DMS114 treated with DMSO at 0.1 percent for 48 hours (cell line): ENCODE data around the gene COL5A1.

Experiments used
- DNase-seq: peaks from one replicate; lab custom pipeline; 2025; ENCODE audit not compliant: unreplicated experiment; lab: John Stamatoyannopoulos, UW

The COL5A1 gene

DNA sequence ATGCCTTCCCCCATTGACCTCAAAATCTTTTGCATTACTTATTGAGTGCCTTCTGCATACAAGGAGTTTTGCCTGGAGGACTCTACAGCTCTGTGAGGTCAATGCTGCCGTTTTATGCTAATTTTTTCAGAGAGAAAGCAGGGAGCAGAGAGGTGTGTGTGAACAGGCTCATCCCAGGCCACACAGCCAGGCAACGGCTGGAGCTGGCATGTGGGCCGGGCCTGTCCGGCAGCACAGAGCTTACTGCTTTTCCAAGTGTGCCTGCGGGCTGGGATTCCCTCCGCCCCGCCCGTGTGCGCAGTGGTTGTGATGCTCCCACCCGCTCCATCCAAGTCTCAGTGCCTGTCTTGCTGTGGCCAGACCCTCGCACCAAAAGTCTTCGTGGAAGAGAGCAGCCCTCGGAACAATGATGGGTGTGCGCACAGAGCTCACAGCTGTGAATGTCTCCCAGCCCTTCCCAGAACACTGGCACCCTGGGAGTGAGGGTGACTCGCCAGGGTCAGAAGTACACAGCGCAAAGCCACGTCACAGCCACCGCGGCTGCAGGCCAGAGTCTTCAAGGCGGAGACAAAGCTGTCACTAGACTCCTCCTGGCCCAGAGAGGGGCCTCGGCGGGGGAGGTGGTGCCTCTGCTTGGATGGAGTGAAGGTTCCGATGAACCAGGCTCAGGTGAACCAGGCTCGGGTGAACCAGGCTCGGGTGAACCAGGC, 82.8 kb downstream of the COL5A1 start:
- no peak for DNase-seq

DNA sequence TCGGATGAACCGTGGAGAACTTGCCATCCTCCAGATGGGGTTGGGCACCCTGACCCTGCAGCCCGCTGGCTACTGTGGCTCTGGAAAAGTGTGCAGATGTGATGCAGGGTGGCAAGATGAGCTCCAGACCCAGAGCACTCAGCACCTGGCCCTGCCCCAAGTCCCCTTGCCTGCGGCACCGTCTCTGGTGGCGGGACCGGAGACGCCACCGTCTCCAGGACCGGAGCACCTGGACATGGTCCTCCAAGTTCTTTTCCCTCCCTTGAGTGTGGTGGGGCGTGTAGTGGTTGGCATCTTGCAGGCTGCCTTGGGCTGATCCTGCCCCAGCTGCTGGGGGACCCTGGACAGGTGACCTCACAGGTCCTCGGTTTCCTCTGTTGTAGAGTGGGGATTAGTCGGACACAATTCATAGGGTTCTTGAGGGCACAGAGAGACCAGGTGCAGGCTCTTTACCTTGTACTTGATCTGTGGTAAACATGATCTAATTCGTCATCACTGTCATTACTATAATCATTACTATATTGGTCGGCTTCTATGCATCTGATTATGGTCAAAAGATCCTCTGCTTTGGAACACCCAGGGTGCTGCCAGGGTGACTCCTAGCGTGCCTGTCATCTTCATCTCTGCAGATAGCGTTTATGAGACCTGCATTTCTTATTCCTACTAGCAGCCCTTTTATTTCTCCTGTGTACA, 83.5 kb downstream of the COL5A1 start:
- no peak for DNase-seq

DNA sequence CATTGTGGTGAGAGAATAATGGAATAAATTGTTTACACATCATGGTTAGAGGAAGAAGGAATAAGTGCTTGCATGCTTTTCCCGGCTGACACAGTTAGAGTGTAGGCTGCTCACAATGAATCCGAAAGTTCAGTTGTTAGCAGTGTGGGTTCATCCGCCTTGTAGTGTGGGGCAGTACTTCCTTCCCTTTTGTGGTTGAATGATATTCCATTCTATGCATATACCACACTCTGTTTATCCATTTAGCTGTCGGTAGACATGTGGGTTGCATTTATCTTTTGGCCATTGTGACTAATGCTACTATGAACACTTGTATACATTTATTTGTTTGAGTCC, 84.0 kb downstream of the COL5A1 start:
- DNase-seq, result no peak

DNA sequence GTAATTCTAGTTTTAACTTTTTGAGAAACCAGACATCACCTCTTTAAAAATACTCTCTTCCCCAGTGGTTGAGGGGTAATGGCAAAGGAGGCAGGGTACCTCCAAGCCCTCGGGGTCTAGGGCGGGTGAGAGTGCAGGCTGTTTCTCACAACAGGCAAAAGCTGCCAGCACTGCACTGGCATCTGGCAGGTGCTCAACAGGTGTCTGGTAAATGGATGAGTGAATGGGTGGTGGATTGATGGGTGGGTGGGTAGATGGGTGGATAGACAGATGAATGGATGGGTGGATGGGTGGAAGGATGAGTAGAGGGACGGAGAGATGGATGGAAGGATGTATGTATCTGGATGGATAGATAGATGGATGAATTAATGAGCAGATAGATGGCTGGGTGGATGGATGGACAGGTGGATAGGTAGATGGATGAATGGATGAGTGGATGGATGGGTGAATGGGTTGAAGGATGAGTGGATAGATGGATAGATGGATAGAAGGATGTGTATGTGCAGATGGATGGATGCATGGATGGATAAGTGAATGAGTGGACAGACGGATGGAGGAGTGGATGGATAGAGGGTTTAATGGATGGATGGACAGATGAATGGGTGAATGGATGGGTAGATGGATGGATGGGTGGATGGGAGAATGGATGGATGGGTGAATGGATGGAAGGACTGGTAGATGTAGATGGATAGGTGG, 84.6 kb downstream of the COL5A1 start:
- no peak for DNase-seq

DNA sequence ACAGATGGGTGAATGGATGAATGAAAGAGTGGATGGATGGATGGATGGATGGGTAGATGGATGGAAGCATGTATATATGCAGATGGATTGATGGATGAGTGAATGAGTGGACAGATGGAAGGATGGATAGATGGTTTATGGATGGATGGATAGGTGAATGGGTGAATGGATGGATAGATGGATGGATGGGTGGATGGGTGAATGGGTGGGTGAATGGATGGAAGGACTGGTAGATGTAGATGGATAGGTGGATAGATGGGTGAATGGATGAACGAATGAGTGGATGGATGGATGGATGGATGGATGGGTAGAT, 85.1 kb downstream of the COL5A1 start:
- no peak for DNase-seq

DNA sequence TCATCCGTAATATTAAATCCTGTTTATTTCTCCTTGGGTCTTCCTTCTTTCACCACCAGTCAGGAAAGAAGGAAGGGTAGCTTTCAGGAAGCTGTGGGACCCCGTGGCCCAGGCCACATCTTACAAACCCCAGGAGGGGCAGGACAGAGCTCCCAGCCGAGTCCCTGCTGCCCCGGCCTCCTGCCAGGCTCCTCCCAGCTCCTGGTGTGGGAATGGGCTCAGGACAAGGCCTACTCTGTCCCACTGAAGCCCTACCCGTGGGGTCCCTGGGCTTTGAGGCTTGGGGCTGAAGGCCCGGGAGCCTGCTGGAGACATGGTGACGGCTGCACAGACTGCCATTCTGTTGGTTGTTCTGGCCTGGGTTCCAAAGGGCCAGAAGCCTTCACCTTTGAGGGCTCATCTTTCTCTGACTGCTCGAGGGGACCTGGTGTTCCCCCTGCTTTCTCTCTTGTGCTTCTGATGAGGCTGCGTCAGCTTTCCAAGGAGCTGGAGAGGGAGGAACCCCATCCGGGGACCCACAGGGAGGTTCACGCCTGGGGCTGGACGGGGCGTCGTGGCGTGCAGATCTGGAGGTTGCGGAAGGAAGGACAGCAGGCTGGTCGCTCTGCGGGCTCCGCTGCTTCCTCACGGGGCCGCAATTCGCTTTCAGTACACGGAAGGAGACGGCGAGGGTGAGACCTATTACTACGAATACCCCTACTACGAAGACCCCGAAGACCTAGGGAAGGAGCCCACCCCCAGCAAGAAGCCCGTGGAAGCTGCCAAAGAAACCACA, 86.6 kb downstream of the COL5A1 start:
- DNase-seq, result no peak

DNA sequence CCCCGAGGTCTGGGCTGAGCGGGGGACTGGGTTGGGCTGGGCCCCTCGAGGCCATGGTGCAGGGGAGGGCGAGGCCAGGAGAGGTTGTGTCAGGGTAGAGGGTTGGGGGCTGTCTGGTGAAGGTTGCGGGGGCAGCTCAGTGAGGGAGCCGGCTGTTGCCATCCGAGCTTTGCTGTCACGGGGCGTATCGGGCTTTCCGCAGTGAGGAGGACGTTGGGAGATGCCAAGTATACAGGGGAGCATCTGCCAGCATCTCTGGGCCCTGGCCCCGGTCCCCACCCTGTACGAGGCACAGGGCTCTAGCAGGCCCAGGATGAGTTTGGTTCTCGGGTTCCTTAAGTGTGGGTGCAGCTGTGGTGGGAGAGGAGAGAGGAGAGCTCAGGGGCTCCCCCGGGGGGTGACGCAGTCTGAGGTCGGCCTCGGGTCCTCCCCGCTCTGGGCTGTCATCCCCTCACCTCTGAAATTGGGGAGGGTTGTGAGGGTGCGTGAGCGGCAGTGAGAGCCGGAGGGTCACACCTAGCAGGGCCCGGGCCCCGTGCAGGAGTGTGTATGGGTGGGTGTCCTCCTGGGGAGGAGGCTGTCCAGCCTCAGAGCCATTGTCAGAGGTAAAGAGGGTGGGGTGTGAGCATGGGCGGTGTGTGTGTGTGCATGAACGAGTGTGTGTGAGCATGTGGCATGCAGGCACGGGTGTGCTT, 87.3 kb downstream of the COL5A1 start:
- DNase-seq, result no peak

DNA sequence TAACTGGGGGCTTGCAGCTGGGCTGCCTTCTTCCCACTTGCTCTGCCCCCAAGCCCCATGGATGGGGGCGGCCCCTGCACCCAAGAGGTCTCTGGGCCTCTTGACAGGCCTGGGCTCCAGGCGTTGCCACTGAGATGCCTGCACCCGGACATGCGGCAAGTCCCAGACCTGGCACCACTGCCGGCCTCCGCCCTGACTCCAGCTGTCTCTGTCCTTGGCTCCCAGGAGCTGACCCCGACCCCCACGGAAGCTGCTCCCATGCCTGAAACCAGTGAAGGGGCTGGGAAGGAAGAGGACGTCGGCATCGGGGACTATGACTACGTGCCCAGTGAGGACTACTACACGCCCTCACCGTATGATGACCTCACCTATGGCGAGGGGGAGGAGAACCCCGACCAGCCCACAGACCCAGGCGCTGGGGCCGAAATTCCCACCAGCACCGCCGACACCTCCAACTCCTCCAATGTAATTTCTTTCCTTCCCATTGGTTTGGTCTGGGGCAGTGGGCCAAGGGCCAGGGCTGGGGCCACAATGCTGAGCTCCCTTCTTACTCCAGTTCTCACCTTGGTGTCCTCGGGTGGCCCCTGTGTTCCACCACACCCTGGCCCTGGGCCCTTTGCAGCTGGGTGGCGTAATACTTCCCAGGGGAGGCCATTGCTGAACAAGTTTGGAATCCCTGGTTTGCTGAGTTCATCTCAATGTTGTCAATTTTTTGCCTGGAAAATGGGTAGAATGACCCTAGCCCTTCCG, 88.6 kb downstream of the COL5A1 start:
- no peak for DNase-seq

DNA sequence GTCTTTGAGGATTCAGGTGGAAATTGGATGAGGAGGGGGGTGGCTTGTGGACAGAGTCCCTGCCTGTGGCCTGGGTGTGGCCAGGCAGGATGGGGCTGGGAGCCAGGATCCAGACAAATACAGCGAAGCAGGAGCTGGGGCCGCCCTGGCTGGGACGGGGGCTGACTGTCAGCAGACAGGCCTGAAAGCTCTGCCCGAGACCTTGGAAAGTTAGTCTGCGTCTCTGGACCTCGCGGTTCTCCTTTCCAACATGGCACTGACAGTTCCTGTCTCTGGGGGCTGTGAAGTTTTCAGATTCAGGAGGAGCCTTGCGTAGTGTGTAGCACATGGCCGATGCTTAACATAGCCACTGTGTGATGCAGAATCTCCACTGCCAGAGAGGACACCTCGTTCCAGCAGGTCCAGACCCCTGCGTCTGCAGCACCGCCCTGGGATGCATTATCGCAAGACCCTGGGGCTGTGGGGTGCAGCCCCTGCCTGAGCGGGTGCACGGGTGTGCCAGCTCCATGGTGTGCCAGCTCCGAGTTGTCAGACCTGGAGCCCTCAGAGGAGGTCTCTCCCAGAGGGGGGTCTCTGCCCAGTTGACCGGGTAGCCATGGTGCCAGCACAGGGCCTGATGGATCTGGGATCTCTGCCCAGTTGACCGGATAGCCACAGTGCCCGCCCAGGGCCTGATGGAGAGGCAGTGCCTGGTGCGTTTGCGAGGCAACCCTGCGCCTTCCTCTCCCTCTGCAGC, 89.3 kb downstream of the COL5A1 start:
- DNase-seq, result no peak

DNA sequence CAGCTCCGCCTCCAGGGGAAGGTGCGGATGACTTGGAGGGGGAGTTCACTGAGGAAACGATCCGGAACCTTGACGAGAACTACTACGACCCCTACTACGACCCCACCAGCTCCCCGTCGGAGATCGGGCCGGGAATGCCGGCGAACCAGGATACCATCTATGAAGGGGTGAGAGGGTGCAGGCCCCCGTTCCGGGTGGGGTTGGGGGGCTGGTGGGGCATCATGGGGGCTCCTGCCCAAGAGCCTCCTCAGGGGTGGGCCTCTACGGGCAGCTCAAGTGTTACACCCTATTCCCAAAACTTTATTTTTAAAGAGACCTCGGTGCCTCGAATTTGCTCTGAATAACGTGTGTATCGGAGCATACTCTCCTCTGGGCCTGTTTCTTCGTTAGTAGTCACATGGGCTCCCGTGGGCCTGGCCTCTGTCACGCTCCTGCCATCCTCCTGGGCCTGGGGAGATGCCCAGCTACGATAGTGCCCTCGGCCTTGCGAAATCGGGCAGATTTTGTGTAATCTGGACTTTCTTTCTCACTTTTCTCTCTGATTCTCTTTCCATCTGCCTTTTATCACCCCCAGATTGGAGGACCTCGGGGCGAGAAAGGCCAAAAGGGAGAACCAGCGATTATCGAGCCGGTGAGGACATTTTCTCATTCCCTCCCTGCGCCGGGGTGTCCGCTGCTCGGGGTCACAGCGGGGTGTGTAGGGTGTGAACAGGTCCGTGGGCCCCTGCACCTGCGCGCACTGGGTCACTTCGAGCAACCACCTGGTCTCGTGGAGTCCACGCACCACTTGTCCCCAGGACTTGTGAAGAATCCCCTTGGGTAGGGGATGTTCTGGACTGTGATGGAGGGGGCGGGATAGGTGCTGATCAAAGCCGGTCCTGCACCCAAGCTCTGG, 90.1 kb downstream of the COL5A1 start:
- no peak for DNase-seq

DNA sequence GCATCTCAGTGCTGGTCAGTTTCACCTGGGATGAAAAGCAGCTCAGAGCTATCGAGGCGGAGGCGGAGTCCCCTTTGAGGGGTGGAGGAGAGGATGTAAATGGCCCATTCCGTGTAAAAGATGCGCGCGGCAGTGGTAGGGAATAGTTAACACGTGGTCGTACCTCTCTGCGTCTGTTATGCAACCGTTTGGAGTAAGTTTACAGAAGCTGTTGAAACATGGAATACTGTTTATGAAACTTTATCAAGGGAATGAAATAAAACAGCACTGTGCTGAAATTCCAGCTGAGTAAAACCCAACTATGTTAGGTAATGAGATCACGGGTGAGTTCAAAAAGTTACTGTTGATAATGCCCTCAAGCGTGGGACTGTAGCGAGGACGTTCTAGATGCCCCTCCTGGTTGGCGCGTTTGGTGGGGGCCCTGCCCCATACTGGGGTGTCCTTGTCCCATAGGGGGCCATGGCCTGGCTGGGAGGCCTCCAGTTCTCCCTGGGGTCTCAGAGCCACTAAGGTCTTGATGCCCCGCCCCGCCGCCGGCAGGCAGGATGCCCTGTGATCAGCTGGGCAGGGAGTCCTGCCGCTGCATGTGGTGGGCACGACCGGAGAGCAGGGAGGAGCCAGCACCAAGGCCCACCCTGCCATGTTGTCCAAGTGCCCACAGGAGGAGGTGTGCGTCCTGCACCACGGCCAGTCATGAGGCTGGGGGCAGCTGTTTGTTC, 90.9 kb downstream of the COL5A1 start:
- DNase-seq, result no peak

DNA sequence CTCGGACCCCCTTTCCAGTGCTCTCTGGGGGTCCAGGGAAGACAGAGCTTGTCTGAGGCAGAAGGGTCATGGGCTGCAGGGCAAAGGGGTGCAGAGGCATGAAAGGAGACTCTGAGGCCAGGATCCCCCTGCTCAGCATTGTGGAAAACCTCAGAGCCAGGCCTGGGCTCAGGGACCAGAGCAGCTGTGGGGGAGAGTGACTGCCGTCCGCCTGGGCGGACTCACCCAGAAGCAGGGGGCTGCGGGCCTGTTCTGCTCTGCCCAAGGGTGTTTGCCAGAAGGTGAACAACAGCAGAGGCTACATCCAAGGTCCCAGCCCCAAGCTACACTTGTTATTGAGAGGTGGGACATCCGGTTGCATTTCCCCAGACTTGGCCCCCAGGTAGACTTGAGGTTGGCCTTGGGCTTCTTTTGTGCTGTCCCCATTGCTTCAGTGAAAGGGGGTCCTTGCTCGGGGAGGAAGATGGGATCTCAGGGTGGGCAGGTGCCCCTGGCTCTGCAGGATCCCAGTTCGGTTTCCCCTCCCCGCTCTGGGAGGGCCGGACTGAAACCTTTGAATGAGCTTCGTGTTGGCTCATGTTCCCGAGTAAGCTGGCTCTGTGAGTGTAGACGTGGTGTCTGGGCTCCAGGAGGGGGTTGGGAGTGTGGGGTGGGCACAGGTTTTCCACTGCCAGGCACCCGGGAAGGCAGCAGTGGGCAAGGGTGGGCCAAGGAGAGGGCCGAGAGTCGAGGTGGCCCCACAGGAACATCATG, 92.1 kb downstream of the COL5A1 start:
- DNase-seq, result no peak

DNA sequence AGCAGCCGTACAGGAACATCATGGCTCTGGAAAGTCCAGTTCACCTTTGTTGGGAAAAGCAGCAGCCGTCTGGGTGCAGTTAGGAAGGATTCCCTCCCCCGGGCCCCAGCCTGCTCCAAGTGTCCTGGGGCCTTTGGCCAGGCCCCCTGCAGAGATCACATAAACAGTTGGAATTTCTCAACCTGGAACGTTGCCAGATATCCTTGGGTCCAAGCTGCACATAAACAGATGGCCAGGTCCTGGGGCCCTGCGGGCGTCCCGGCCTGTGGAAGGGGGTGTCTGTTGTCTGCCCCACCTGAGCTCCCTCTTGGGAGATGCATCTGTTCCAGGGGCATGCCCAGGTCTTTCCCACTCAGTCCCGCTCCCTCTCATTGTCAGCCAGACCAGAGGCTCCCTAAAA, 92.7 kb downstream of the COL5A1 start:
- DNase-seq, result no peak

DNA sequence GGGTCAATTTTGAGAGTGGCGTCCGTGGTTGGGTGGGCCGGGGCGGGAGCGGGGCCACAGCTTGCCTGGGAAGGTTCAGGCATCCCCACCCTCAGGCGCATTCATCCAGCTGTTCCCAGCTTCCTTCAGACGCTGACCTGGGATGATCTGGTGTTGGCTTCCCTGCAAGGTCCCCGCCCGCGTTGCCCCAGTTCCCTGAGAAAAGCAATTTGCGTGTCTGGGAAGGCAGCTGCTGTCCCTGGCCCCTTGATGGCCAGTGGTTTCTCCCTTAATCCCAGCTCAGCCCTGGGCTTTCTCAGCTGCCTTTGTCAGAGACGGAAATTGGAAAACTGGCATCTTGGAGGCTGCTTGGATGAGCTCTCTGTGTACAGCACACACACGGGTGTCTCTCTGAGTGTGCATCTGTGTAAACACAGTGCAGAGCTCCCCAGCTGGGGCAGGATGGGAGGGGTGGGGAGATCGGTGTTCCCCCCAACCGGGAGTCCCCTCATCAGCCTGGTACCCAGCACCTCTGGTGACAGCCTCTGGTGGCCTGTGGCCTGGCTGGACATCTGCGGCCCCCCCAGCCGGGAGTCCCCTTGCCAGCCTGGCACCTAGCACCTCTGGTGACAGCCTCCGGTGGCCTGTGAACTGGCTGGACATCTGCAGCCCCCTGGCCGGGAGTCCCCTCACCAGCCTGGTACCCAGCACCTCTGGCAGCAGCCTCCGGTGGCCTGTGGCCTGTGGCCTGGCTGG, 94.0 kb downstream of the COL5A1 start:
- DNase-seq, result no peak

DNA sequence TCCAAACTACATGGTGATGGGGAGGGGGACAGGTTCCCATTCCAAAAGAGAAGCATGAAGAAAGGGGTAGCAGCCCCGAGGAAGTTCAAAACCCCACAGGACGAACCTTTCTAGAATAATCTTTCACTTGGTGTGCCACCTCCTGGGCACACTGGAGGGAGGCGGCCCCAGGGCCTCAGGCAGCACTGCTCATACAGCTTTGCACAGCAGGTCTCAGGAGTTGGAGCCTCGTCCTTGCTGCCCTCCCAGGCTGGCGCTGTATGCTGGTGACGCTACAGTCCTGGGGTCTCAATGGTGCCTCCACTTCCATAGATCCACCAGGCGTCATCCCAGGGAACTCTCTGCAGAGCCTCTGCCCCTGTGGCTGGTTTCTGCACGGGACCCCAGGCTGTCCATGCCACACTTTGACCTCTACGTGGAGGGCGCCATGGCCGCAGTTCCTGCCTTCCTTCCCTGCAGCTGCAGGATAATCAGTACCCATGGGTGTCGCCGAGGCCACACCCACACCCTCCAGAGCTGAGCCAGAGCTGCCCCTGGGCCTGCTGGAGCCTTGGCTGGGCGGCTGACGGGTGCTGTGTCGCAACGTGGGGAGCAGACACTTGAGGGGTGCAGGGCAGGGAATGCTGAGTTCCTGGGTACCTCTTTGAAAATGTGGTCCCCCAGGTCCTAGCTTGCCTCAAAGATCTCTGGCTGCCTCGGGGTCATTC, 95.3 kb downstream of the COL5A1 start:
- no peak for DNase-seq
